ENCODE data around the gene ARHGAP42. TPM values are rescaled to one million over a fixed set of nuclear protein-coding genes. Genes with fewer than 3 reads are reported as not detected.

ARHGAP42 gene
- total and polyA plus RNA-seq, 4 donors, result 3.8 to 17.2 (median 12.0) TPM

- Histone ChIP-seq H3K9me3 (ENCODE audit: control insufficient read depth in 4 of 4, low read length in 3 of 4) (peaks cover 0 to 1% (median 0%) of the 10 kb centered on the region in 4 donors), H3K27me3 (ENCODE audit: control insufficient read depth in 4 of 4, insufficient read depth in 4 of 4, low read length in 3 of 4) (peaks cover 0 to 2% (median 0%) of the 10 kb centered on the region in 4 donors), H3K4me3 (ENCODE audit: low read depth in 1 of 3, low read length in 3 of 3) (no peak overlapping the region), H3K4me1 (ENCODE audit: control insufficient read depth in 4 of 4, insufficient read depth in 4 of 4, low read length in 3 of 4) (no peaks in the 10 kb centered on the region), H3K36me3 (ENCODE audit: control insufficient read depth in 4 of 4, insufficient read depth in 3 of 4, low read depth in 1 of 4, low read length in 3 of 4) (no peaks in the 10 kb centered on the region), H3K9ac (ENCODE audit: low read depth in 1 of 2, low read length in 2 of 2) (no peak overlapping the region), H3K27ac (ENCODE audit: low read depth in 1 of 2, low read length in 2 of 2) (no peak overlapping the region)
- 63% methylated on average over 1 of the region's 1 CpG for WGBS
- TF ChIP-seq, protein P1, sequence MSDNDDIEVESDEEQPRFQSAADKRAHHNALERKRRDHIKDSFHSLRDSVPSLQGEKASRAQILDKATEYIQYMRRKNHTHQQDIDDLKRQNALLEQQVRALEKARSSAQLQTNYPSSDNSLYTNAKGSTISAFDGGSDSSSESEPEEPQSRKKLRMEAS (IDR thresholded peaks at IDR 0.05), result no peak
- no peak for TF ChIP-seq TAF1 (conservative IDR thresholded peaks at IDR 0.05)
- no peak for TF ChIP-seq RAD21 (IDR thresholded peaks at IDR 0.05)
- DNase-seq (ENCODE audit: low spot score), result no peak
Observed at GRCh38 chr11:101008961-101009689, 322.0 kb downstream of the ARHGAP42 start.

GRCh38 chr11:101009690-101010055, 322.6 kb downstream of the ARHGAP42 start:
- Histone ChIP-seq H3K4me1 (ENCODE audit: control insufficient read depth in 4 of 4, insufficient read depth in 4 of 4, low read length in 3 of 4) (no peaks in the 10 kb centered on the region), H3K9me3 (ENCODE audit: control insufficient read depth in 4 of 4, low read length in 3 of 4) (peaks cover 0 to 1% (median 0%) of the 10 kb centered on the region in 4 donors), H3K4me3 (ENCODE audit: low read depth in 1 of 3, low read length in 3 of 3) (no peak overlapping the region), H3K9ac (ENCODE audit: low read depth in 1 of 2, low read length in 2 of 2) (no peak overlapping the region), H3K27me3 (ENCODE audit: control insufficient read depth in 4 of 4, insufficient read depth in 4 of 4, low read length in 3 of 4) (no peaks in the 10 kb centered on the region), H3K36me3 (ENCODE audit: control insufficient read depth in 4 of 4, insufficient read depth in 3 of 4, low read depth in 1 of 4, low read length in 3 of 4) (no peaks in the 10 kb centered on the region), H3K27ac (ENCODE audit: low read depth in 1 of 2, low read length in 2 of 2) (no peak overlapping the region)
- TF ChIP-seq RXRA (IDR thresholded peaks at IDR 0.05) (no peak), REST (IDR thresholded peaks at IDR 0.05) (no peak), HNF4G (IDR thresholded peaks at IDR 0.05) (no peak), JUND (IDR thresholded peaks at IDR 0.05) (no peak), EGR1 (IDR thresholded peaks at IDR 0.05; ENCODE audit: low read depth in 2 of 2) (no peak), FOXA2 (IDR thresholded peaks at IDR 0.05) (no peak)
- no peak for DNase-seq (ENCODE audit: low spot score)
- WGBS, result 21% methylated on average over 2 of the region's 2 CpGs

- no peak overlapping the region for H3K4me3 ChIP-seq (ENCODE audit: low read depth in 1 of 3, low read length in 3 of 3)
- H3K9me3 ChIP-seq (ENCODE audit: control insufficient read depth in 4 of 4, low read length in 3 of 4), result peaks cover 0 to 1% (median 0%) of the 10 kb centered on the region in 4 donors
- H3K4me1 ChIP-seq (ENCODE audit: control insufficient read depth in 4 of 4, insufficient read depth in 4 of 4, low read length in 3 of 4), result no peaks in the 10 kb centered on the region
- no peak overlapping the region for H3K27ac ChIP-seq (ENCODE audit: low read depth in 1 of 2, low read length in 2 of 2)
- no peaks in the 10 kb centered on the region for H3K36me3 ChIP-seq (ENCODE audit: control insufficient read depth in 4 of 4, insufficient read depth in 3 of 4, low read depth in 1 of 4, low read length in 3 of 4)
- WGBS, result 64% methylated on average over 5 of the region's 5 CpGs
- TF ChIP-seq EGR1 (IDR thresholded peaks at IDR 0.05; ENCODE audit: low read depth in 2 of 2) (no peak), REST (IDR thresholded peaks at IDR 0.05) (no peak), SP1 (IDR thresholded peaks at IDR 0.05) (no peak), JUND (IDR thresholded peaks at IDR 0.05) (no peak), FOXA2 (IDR thresholded peaks at IDR 0.05) (no peak), HNF4G (IDR thresholded peaks at IDR 0.05) (no peak)
- TF ChIP-seq, protein P2, sequence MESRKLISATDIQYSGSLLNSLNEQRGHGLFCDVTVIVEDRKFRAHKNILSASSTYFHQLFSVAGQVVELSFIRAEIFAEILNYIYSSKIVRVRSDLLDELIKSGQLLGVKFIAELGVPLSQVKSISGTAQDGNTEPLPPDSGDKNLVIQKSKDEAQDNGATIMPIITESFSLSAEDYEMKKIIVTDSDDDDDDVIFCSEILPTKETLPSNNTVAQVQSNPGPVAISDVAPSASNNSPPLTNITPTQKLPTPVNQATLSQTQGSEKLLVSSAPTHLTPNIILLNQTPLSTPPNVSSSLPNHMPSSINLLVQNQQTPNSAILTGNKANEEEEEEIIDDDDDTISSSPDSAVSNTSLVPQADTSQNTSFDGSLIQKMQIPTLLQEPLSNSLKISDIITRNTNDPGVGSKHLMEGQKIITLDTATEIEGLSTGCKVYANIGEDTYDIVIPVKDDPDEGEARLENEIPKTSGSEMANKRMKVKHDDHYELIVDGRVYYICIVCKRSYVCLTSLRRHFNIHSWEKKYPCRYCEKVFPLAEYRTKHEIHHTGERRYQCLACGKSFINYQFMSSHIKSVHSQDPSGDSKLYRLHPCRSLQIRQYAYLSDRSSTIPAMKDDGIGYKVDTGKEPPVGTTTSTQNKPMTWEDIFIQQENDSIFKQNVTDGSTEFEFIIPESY (IDR thresholded peaks at IDR 0.05), result no peak
- TF ChIP-seq, protein P3, sequence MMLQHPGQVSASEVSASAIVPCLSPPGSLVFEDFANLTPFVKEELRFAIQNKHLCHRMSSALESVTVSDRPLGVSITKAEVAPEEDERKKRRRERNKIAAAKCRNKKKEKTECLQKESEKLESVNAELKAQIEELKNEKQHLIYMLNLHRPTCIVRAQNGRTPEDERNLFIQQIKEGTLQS (IDR thresholded peaks at IDR 0.05), result no peak
- DNase-seq (ENCODE audit: low spot score), result no peak
- H3K9ac ChIP-seq (ENCODE audit: low read depth in 1 of 2, low read length in 2 of 2), result no peak overlapping the region
- no peaks in the 10 kb centered on the region for H3K27me3 ChIP-seq (ENCODE audit: control insufficient read depth in 4 of 4, insufficient read depth in 4 of 4, low read length in 3 of 4)
Observed at GRCh38 chr11:101010899-101011298, 323.8 kb downstream of the ARHGAP42 start.

Data from liver (tissue), 9 donors.